Superior temporal gyrus (tissue), 1 donor: ENCODE results near the gene CASTOR2.
"Not testable (repeated sequence)": the region's sequence is repeated elsewhere in the genome, so short reads cannot be mapped to it uniquely, and the experiment has no call there.

Experiments
- DNase-seq: peaks from one replicate; pipeline ENCODE4 v3.0.0-alpha.2; 2016; ENCODE audit errors: extremely low spot score

The CASTOR2 gene

DNA sequence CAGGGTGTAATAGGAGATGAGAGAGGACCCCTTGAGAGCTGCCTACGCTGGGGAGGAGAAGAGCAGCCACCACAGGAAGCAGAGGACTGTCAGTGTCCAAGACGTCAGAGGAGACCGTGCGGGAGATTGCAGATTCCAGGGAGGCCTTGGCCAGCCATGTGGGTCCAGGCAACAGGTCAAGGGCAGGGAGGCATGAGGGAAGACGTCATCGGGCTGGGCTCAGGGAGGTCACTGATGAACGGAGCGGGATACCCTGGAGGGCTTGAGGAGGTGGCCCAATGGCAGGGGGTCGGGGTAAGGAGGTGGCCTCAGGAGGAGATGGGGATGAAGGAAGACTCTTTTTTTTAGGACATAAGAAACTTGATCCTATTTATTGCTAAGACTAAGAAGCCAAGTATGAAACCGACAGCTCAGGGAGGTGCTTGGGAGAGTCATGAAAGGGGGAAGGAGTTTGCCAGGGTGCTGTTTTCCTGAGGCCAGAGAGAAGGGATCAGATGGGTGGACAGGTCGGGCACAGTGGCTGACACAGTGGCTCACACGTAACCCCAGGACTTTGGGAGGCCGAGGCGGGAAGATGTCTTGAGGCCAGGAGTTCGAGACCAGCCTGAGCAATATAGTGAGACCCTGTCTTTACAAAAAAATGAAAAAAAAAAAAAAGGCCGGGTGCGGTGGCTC is 30.5 kb downstream of the CASTOR2 start:
- not testable (repeated sequence) for DNase-seq

DNA sequence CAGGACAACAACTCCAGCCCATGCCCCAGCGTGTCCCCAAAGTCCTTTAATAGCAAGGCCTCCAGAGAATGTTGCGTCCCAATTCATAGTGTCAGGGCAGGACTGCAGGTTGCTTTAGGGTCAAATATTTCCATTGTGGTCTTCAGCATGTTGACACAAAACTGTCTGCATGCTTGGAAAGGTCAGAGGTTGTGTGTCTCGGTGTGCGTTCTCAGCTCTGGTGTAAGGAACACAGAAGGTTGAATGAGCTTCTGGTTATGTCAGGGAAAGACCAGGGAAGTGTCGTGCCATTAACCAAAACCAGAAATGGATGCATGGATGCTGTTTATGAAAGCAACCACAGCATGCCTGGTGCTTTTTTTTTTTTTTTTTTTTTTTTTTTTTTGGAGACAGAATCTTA is 31.9 kb downstream of the CASTOR2 start:
- DNase-seq, result not testable (repeated sequence)

DNA sequence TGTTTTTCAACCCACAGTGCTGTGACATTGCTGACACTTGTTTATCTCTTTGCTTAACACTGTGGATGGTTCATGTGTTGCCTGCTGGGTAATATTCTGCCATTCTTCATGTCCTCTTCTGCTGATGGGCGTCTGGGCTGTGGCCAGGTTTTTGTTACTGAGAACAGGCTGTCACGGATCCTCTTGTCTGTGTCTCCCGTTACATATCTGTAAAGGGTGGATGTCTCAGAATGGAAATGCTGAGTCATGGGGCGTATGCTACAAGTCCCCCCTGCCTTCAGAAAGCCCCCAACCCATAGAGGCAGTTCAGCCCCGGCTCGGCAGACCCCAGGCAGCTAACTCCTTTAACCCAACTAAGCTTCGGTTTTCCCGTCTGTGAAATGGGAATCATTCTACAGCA is 33.3 kb downstream of the CASTOR2 start:
- DNase-seq, result not testable (repeated sequence)

DNA sequence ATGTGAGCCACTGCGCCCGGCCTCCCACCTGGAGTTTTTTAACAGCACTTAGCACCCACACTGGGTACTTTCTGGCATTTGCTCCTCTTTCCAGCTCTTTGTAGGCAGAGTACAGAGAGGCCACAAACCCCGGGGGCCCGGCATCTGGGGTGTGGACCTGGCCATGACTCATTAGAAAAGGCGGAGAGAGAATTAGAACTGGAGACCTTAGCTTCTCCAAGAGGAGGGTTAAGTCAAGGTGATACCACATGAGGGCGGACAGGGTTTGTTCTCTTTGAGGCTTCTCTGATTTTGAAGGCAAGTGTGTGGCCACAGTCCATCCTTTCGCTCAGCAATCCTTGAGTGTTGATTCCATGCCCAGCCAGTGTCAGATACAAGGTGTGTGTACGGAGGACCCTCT is 36.9 kb downstream of the CASTOR2 start:
- not testable (repeated sequence) for DNase-seq

DNA sequence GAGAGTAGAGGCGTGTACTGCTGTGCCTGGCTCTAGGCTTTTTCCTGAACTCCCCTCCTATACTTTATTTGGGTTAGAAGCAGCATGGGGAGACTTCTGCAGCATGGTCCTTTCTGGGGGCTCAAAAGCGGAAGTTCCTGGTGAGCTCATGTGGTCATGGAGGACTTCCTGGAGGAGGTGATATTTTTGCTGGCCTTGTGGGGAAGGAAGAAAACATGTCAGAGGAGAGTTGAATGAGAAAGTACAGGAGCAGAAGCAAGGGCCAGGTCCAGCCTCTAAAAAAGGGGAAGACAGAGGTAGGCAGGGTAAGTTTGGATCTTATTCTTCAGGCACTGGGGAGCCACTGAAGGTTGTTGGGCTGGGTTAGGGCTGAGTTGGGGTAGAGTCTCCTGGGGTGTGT is 45.5 kb downstream of the CASTOR2 start:
- DNase-seq, result no peak

DNA sequence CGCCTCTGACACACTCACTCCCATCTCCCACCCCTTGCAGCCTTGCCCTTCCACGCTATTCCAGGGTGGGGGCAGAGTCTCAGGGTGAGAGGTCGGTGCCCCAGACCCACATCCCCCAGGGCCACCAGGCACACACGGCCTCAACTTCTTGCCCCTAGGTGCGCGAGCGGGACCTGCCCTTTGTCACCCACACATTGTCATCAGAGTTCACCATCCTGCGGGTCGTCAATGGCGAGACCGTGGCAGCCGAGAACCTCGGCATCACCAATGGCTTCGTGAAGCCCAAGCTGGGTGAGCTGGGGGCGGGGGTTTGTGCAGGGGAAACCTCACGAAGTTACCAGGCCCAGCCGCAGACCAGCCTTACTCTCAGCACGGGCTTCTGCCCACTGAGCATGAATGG is 53.3 kb downstream of the CASTOR2 start:
- no peak for DNase-seq

DNA sequence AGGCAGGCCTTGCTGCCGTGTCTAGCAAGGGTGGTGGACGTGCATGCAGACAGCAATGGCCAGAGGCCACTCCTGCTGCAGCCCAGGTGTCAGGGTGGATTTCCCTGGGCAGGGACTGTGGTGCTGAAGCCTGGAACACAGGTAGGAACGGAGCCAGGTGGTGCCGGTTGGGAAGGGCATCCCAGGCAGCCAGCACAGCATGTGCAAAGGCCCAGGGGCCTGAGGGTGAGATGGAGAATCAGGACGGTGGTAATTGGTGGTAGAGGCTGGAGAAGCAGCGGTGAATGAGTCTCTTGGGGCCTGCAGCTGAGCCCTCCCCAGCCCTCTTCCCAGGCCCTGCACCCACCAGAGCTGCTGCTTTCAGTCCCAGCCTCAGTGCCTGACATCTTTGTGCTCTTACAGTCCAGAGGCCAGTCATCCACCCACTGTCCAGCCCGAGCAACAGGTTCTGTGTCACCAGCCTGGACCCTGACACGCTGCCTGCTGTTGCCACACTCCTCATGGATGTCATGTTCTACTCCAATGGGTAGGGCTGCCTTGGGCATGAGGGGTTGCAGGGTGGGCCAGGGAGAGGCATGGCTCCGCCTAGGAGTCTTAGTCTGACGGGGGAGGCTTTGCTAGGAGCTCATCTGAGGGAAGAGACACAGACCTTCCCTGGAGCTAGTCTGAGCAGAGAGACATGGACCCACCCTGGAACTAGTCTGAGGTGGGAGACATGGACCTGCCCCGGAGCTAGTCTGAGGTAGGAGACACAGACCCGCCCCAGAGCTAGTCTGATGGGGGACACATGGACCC is 54.3 kb downstream of the CASTOR2 start:
- no peak for DNase-seq

DNA sequence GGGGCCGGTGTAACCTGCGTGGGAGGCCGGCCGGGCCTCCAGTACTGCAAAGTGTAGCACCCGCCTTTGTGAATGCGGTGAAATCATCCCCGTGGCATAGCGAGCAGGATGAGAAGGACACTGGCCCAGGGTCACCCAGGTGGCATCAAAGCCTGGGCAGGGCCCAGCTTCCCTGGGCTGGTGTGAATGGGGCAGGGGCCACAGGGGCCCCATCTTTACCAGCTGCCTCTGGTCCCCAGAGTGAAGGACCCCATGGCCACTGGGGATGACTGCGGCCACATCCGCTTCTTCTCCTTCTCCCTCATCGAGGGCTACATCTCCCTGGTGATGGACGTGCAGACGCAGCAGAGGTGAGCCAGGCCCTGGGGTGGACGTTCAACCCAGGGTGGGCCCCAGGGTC is 55.3 kb downstream of the CASTOR2 start:
- no peak for DNase-seq

DNA sequence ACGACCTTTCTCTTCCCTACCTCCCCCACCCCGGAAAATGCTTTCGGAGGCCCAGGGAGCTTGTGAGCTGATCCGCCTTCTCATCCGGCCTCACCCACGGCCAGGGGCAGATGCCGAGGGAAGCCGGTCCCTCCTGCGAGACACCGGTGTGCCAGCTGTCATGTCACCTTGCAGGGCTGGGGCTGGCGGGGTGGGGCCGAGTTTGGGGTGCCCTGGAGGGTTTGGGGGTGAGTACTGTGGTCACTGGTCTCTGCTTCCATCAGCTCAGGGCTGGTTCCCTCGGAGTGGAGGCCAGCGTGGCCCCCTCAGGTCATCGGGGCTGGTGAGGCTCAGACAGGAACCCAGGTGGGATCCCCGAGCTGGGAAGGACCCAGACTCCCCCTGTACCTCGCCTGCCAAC is 60.4 kb downstream of the CASTOR2 start:
- DNase-seq, result no peak

DNA sequence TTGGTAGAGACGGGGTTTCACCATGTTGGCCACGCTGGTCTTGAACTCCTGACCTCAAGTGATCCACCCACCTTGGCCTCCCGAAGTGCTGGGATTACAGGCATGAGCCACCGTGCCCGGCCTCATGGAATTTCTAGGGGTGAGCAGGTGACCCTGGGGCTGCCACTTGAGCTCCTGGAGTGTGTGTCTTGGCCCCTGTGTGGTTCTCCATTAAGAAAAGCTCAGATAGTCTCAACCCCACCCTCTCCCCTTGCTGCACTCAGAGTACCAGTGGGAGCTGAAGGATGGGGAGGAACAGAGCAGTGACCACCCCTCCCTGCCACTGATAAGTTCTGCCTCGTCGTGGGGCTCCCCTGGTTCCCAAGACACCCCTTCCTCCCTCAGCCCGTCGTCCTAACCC is 63.8 kb downstream of the CASTOR2 start:
- DNase-seq, result no peak

DNA sequence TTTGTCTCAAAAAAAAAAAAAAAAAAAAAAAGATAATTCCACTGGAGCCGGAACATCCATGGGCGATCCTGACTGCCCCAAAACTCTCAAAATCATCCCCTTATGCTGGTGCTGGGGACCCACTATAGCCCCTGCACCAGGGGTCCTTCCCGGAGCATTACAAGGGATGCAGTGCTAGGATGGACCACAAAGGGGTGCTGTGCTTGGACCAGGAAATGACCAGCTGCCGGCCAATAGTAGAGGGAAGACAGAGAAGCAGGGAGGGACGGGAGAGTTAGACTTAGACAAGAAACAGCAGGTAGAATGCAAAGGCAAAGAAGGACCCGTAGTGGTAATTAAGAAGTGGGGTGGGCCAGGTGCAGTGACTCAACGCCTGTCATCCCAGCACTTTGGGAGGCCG is 68.6 kb downstream of the CASTOR2 start:
- no peak for DNase-seq

DNA sequence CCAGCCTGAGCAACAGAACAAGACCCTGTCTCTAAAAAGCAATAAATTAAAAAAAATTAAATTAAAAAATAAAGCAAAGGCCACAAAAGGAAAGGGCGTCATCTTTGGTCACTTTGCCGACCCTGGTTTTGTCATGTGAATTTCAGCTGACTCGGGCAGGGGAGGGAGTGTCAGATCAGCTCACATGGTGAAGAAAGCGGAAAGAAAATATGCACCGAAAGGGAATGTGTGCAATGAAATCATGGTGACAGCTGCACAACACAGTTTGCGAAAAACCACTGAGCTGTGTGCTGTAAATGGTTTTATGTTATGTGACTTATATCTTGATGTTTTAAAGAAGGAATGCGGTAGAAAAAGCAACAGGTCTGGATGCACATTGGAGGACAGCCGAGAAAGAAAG is 69.3 kb downstream of the CASTOR2 start:
- DNase-seq, result no peak

DNA sequence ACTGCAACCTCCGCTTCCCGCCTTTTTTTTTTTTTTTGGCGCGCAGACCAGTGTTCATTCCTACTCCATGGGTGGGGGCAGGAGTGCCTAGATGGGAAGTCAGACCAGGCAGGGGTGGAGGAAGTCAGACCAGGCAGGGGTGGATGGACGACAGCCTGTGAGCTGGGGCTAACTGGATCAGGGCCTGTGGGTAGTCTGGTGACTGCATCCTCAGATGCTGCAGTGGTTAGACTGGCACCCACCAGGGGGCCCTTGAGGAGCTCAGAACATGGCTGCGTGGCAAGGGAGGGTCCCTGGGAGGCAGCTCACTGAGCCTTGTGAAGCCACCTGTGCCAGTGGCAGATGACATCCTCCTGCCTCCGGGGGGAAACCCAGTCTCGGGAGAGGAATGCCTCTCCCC is 74.0 kb downstream of the CASTOR2 start:
- no peak for DNase-seq

DNA sequence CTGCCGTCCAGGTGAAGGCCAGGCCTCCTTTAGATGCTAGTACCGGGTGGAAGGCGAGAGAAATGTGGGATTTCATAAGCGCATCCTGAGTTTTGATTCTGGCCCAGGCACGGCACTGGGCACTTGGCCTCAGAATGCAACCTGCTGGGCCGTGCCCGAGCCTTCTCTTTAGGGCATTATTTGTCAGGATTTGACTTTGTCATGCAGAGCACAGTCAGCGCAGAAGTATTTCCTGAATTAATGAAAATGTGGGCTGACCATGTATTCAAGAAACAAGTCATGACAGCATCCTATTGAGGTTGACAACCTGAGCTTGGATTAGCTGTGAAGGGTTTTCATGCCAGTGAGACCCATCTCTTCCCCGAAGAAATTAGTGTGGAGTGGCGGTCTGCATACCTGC is 74.7 kb downstream of the CASTOR2 start:
- DNase-seq, result no peak

DNA sequence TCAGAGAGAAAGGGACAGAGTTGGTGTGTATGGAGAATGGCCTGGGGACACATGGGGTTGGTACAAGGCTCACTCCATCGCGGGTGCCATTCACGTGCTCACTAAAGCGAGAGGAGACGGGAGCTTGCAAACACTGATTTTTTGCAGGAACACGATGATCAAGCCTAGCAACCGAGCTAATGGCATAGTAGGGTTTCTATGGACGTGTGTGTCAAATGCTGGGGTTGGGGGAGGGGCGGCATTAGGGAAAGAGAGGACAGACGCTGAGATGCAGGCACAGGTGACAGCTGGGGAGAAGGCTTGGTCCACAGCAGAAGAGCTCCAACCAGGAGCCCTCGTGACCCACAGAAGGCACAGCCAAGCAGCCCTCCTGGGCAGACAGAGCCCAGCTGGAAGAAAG is 75.2 kb downstream of the CASTOR2 start:
- DNase-seq, result no peak

DNA sequence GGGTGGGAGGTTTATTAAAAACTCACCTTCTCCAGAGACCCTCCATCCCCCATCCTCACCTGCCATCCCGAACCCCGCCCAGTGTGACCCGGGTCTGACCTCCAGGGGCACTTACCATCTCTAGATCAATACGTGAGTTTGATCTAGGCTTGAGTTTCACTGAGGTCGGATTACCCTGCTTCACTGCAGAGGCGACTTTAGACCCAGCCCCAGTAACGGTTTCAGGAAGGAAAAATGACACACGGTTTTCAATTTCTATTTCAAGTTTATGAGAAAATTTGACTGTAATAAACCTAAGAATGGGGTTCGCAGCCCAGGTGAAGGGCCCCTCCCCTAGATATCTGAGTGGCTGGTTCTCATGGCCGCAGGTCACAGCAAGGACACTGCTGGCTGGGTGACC is 76.0 kb downstream of the CASTOR2 start:
- DNase-seq, result no peak

DNA sequence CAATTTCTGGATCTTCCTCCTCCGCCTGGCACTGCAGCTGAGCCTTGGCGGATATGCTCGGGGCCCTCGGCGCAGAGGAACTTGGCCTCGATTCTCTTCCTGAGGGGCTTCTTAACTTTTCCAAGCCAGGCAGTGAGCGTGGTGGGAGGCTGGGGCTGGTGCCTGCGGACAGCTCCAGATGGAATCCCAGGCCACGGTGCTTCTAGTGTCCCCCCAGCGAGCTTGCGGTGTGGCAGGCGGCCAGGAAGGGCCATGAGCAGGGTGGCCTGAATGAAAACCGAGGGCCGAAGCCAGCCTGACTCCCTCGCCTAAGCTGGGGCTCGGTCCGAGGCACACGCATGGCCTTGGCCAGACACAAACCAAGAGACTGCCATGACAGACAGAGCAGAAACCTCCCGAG is 77.8 kb downstream of the CASTOR2 start:
- DNase-seq, result no peak

DNA sequence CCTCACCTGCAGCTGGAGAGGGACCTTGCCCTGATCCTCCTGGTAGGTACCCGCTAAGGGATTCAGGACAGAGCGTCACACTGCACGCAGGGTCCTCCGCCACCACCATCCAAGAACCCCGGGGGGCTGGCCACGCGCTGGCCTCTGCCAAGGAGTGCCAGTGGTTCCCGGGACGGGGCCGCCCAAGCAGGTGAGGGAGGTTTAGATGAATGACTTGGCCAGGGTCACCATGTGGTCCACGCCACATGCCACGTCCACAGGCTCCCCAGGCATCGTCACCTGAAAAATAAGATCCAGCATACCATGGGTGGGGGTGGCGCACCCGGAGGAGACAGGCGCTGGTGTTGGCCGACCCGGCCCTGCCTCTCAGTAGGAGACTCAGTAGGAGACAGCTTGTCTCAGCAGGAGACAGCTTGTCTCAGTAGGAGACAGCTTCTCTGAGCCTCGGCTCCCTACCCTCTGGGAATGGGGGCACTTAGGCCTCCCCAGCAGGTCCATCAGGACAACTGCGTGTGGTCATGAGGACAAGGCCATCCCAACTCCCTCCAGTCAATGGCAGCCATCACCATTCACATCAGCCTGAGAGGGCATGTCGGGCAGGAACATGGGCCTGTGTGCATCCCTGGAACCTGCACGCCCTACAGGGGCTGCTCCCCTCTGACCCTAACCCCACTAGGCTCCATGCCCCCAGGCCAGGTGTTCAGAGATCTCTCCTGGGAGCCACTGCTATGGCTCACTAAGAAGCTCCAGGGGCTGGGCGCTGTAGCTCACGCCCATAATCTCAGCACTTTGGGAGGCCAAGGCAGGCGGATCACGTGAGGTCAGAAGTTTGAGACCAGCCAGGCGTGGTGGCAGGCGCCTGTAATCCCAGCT is 78.6 kb downstream of the CASTOR2 start:
- DNase-seq, result no peak

DNA sequence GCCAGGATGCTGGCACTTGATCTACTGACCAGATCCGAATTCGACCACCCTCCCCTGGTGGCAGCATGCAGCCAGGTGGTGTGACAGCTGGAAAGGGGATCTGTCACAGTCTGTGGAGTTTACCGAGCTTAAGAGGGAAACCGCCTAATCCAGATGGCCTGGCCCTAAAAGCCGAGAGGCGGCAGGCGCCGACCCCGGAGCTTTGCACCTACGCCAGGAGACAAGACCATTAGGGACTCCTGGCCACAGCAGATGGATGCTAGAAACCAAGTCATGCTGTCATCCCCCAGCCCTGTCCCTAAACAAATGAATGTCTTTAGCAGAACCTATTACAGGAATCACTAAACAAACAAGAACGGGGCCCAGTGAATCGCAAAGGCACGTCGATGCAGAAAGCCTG is 81.4 kb downstream of the CASTOR2 start:
- DNase-seq, result no peak

DNA sequence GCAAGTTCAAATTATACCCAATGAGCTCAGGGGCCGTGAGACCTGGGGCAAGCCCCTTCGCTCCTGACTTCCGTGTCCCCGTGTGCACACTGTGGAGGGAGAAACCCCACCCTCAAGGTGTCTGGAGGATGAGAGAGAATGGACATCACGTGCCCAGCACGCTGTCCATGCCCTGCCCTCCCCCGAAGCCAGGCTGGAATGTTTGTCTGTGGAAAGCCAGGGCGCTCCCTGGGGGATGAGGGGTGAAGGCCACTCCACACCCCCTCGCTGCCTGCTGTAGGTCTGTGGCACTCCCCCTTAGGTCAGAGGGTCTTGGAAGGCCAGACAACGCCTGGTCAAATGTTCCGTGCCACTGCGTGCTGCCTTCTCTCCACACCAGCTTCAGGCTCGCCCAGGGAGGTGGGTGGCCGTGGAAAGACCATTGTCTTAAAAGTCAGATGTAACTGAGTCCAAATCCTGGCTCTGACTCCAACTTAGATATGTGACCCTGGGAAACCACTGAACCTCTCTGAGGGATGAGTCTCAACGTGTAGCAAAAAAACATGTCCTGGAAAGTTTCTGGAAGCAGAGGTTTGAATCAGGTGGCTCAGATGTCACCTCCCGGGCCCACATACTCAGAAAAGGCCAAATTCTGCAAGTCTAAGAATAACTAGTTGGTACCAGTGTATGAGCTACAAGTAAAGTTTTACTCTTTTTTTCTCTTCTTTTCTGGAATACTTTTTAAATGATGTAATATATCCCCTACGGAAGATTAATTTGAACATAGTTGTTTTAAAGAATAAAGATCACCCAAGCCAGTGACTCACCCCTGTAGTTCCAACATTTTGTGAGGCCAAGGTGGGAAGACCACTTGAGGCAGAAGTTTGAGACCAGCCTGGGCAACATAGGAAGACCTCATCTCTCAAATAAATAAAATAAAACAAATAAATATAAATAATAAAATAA is 84.2 kb downstream of the CASTOR2 start:
- DNase-seq, result no peak

DNA sequence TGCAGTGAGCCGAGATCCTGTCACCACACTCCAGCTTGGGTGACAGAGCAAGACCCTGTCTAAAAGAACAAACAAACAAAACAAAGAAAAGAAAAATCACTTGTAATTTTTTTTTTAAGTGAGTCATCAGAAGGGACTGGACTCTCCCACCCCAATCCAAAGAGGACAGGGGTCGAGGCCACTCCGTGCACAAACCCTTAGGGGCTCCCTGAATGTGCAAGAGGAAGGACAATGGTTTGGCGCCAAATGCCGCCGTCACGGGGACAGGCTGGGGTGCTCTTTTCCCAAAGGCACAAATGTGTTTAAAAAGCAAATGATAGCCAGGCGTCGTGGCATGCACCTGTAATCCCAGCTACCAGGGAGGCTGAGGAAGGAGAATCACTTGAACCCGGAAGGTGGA is 85.3 kb downstream of the CASTOR2 start:
- no peak for DNase-seq
